Liver (tissue), 9 donors: ENCODE data around the gene SH2D3A. TPM values are rescaled to one million over a fixed set of nuclear protein-coding genes. Genes with fewer than 3 reads are reported as not detected.

ENCODE experiments used
- DNase-seq: peaks from one replicate; pipeline ENCODE4 v3.0.0-alpha.2; 2017; ENCODE audit warnings: low spot score
- H3K27ac ChIP-seq, 2 donors: one replicate each; pipeline ENCODE4 v1.7.0; 2013; ENCODE audit warnings: inconsistent platforms in 2 of 2, low read length in 2 of 2, control low read depth in 1 of 2, low read depth in 1 of 2, mild to moderate bottlenecking in 1 of 2
- H3K27me3 ChIP-seq, 4 donors: one replicate each; pipeline versions ENCODE4 v1.6.1 to v1.7.0; 2013; ENCODE audit warnings: low read length in 3 of 4, inconsistent platforms in 1 of 4, mild to moderate bottlenecking in 1 of 4, moderate library complexity in 1 of 4; ENCODE audit not compliant: control insufficient read depth in 4 of 4, insufficient read depth in 4 of 4
- H3K36me3 ChIP-seq, 4 donors: one replicate each; pipeline versions ENCODE4 v1.6.1 to v1.7.0; 2013; ENCODE audit warnings: low read length in 3 of 4, mild to moderate bottlenecking in 3 of 4, low read depth in 1 of 4, moderate library complexity in 1 of 4; ENCODE audit not compliant: control insufficient read depth in 4 of 4, insufficient read depth in 3 of 4
- H3K4me1 ChIP-seq, 4 donors: one replicate each; pipeline versions ENCODE4 v1.6.1 to v1.7.0; 2013; ENCODE audit warnings: low read length in 3 of 4, mild to moderate bottlenecking in 3 of 4, moderate library complexity in 1 of 4; ENCODE audit not compliant: control insufficient read depth in 4 of 4, insufficient read depth in 4 of 4
- H3K4me3 ChIP-seq, 3 donors: one replicate each; pipeline versions ENCODE4 v1.6.1 to v1.7.0; 2013; ENCODE audit warnings: low read length in 3 of 3, control low read depth in 1 of 3, low read depth in 1 of 3, mild to moderate bottlenecking in 1 of 3
- H3K9ac ChIP-seq, 2 donors: one replicate each; pipeline ENCODE4 v1.7.0; 2013; ENCODE audit warnings: low read length in 2 of 2, mild to moderate bottlenecking in 2 of 2, moderate library complexity in 2 of 2, control low read depth in 1 of 2, low read depth in 1 of 2
- H3K9me3 ChIP-seq, 4 donors: one replicate each; pipeline versions ENCODE4 v1.6.1 to v1.7.0; 2013; ENCODE audit warnings: low read length in 3 of 4; ENCODE audit not compliant: control insufficient read depth in 4 of 4
- EGR1 ChIP-seq, 2 donors: IDR thresholded peaks; 2 replicates each; pipeline ENCODE4 v1.6.1; 2016 to 2018; ENCODE audit warnings: antibody characterized with exemption in 2 of 2, low read depth in 2 of 2
- HNF4G ChIP-seq: IDR thresholded peaks from 2 replicates; pipeline ENCODE4 v1.6.1; 2016; ENCODE audit warnings: antibody characterized with exemption
- NR2F2 ChIP-seq: IDR thresholded peaks from 2 replicates; pipeline ENCODE4 v1.6.1; 2016; ENCODE audit warnings: antibody characterized with exemption
- RXRA ChIP-seq, 2 donors: IDR thresholded peaks; 2 replicates each; pipeline ENCODE4 v1.6.1; 2017 to 2018; ENCODE audit warnings: antibody characterized with exemption in 2 of 2, mild to moderate bottlenecking in 1 of 2
- WGBS: extraction: QIAGEN DNeasy Blood & Tissue Kit; methylation state at CpG from one replicate; pipeline ENCODE4 v1.1.7; 2013; 5-methylcytosine and 5-hydroxymethylcytosine counted together
- polyA plus RNA-seq, 2 donors: library from polyadenylated mRNA; stranded (reverse) in 1 of 2; unstranded in 1 of 2; fragments of 200-250 nt in 1 of 2; fragments of >200 nt in 1 of 2; fragmentation: Nextera tagmentation in 1 of 2; extraction: Ambion mirVana in 1 of 2; gene quantifications; one replicate each; pipeline versions ENCODE4 v1.2.1 to v1.2.3, GENCODE V29; 2013 to 2015
- total RNA-seq, 2 donors: library from RNA; depleted of rRNA; stranded (reverse); fragments of >200 nt; gene quantifications; one replicate each; pipeline ENCODE4 v1.2.3, GENCODE V29; 2014
- TF ChIP-seq, protein P1 (sequence below): IDR thresholded peaks from 2 replicates; pipeline ENCODE4 v1.6.1; 2016; ENCODE audit warnings: antibody characterized with exemption
- donor health status: healthy.
- donor health status: healthy.
- donor health status: healthy.
- donor health status: healthy.
- donor health status: healthy.

The SH2D3A gene
- total and polyA plus RNA-seq, 4 donors: 0.23 to 1.0 (median 0.77) TPM

DNA sequence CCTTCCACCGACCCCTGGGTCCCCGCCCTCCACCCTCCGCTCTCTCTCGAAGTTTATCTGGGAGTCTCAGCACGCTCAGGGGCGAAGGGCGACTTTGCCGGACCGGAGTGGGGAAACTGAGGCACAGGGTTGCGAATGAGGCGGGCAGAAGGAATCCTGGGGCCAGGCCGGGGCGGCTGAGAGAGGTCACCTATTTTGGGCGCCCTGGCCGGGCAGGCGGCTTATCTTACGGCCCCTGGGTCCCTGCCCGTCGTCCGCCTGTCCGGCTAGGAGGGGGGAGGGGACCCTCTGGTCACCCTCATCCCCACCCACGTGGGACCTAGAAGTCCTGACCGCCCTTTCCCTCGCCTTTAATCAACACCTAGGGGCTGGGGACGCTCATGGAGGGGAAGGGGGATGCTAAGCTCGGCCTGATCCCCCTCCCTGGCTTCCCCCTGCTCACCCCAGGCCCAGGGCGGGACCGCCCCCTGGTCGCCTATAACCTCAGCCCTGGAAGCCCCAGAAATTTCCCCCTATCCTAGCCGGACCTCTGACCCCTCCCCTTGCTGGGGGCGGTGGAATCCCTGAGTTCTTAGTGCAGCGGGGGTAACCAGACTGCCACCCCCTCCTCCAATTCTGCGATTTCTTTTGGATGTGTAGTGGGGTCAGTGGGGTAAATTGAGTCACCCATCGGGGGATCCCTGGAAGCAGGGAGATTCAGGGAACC, 27.2 kb downstream of the SH2D3A start:
- peak overlapping the region; percentile 62 to 72 (median 67) for H3K4me3 ChIP-seq
- H3K9ac ChIP-seq: peak overlapping the region; percentile 56 to 60
- no peak for DNase-seq
- H3K36me3 ChIP-seq: peaks cover 0 to 5% (median 2%) of the 10 kb centered on the region in 4 donors
- H3K27me3 ChIP-seq: no peaks in the 10 kb centered on the region
- H3K9me3 ChIP-seq: no peaks in the 10 kb centered on the region
- H3K27ac ChIP-seq: peak overlapping the region; percentile 77 to 83
- WGBS: 4% methylated on average over 34 of the region's 34 CpGs
- peak in 1 of 2 donors; percentile 5 for TF ChIP-seq RXRA (IDR thresholded peaks at IDR 0.05)
- TF ChIP-seq, protein P1, sequence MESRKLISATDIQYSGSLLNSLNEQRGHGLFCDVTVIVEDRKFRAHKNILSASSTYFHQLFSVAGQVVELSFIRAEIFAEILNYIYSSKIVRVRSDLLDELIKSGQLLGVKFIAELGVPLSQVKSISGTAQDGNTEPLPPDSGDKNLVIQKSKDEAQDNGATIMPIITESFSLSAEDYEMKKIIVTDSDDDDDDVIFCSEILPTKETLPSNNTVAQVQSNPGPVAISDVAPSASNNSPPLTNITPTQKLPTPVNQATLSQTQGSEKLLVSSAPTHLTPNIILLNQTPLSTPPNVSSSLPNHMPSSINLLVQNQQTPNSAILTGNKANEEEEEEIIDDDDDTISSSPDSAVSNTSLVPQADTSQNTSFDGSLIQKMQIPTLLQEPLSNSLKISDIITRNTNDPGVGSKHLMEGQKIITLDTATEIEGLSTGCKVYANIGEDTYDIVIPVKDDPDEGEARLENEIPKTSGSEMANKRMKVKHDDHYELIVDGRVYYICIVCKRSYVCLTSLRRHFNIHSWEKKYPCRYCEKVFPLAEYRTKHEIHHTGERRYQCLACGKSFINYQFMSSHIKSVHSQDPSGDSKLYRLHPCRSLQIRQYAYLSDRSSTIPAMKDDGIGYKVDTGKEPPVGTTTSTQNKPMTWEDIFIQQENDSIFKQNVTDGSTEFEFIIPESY: no peak
- H3K4me1 ChIP-seq: peaks cover 9 to 45% (median 37%) of the 10 kb centered on the region in 4 donors

- Histone ChIP-seq H3K27me3 (no peaks in the 10 kb centered on the region), H3K9ac (peak within 1 kb of the TSS; percentile 60 to 62), H3K4me3 (peak within 1 kb of the TSS; percentile 62 to 72 (median 67)), H3K27ac (peak within 1 kb of the TSS; percentile 77 to 87), H3K36me3 (peaks cover 0 to 5% (median 2%) of the 10 kb centered on the region in 4 donors), H3K4me1 (peaks cover 9 to 45% (median 34%) of the 10 kb centered on the region in 4 donors), H3K9me3 (no peaks in the 10 kb centered on the region)
- WGBS: under 1% methylated on average over 47 of the region's 47 CpGs
- no peak for TF ChIP-seq EGR1 (IDR thresholded peaks at IDR 0.05; ENCODE audit: low read depth in 2 of 2)
- TF ChIP-seq, protein P1: no peak
- TF ChIP-seq NR2F2: peak; percentile 7
- DNase-seq: peak; percentile 88
Measured at GRCh38 chr19:6739390-6739882, 27.8 kb downstream of the SH2D3A start, which contains the start of gene TRIP10. TRIP10 (plus strand) TSS chr19:6739680; CDS start chr19:6739762, 82 bp downstream.

GRCh38 chr19:6738787-6739389, 28.3 kb downstream of the SH2D3A start:
- no peaks in the 10 kb centered on the region for H3K27me3 ChIP-seq
- peaks cover 9 to 46% (median 34%) of the 10 kb centered on the region in 4 donors for H3K4me1 ChIP-seq
- peak overlapping the region; percentile 17 to 62 for H3K9ac ChIP-seq
- no peak for DNase-seq
- H3K4me3 ChIP-seq: peak overlapping the region; percentile 27 to 39 (median 36)
- no peak for TF ChIP-seq HNF4G
- peak overlapping the region; percentile 71 to 87 for H3K27ac ChIP-seq
- H3K9me3 ChIP-seq: no peaks in the 10 kb centered on the region
- WGBS: 8% methylated on average over 24 of the region's 24 CpGs
- H3K36me3 ChIP-seq: peaks cover 0 to 5% (median 2%) of the 10 kb centered on the region in 4 donors
